Fibroblast of lung (primary cell): ENCODE measurements around the gene YIF1A.

Experiments used
- EZH2 ChIP-seq: IDR thresholded peaks from 2 replicates; pipeline ENCODE4 v1.5.1; 2012; ENCODE audit warnings: low read length, control low read depth, mild to moderate bottlenecking; ENCODE audit errors: missing control alignments
- TF ChIP-seq, protein P1 (sequence below), 2 donors: IDR thresholded peaks in 1 of 2; conservative IDR thresholded peaks in 1 of 2; 1 replicate in 1 of 2; 2 replicates in 1 of 2; pipeline ENCODE4 v1.5.1; 2011 to 2012; ENCODE audit warnings: low read length in 2 of 2, control low read depth in 1 of 2, inconsistent platforms in 1 of 2, low read depth in 1 of 2, mild to moderate bottlenecking in 1 of 2

DNA sequence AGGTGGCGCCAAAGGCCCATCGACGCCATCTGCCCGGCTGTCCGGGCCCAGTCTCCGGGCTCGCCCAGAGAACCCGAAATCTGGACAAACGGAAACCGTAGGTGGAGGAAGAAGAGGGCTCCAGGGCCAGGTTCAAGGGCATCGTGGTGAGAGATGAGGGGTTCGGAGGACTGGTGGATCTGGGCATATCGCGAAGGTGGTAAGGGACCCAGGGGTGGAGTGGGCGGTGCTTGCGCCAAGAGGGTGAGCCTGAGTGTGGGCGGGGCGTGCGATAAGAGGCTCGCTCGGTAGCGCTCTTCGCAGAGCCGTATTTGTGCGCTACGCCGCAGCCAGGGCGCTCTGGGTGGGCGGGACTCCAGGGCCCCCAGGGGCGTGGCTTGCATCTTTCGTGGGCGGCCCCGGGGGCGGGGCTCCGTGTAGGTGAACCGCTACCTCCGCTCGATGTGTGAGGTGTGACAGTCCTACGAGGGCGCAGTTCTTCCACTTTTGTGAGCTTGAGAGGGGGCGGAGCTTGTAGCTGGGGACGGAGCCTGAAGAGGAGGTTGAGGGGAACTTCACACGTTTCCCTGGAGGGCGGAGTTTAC is 23.1 kb upstream of the YIF1A start:
- TF ChIP-seq, protein P1, sequence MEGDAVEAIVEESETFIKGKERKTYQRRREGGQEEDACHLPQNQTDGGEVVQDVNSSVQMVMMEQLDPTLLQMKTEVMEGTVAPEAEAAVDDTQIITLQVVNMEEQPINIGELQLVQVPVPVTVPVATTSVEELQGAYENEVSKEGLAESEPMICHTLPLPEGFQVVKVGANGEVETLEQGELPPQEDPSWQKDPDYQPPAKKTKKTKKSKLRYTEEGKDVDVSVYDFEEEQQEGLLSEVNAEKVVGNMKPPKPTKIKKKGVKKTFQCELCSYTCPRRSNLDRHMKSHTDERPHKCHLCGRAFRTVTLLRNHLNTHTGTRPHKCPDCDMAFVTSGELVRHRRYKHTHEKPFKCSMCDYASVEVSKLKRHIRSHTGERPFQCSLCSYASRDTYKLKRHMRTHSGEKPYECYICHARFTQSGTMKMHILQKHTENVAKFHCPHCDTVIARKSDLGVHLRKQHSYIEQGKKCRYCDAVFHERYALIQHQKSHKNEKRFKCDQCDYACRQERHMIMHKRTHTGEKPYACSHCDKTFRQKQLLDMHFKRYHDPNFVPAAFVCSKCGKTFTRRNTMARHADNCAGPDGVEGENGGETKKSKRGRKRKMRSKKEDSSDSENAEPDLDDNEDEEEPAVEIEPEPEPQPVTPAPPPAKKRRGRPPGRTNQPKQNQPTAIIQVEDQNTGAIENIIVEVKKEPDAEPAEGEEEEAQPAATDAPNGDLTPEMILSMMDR (conservative IDR thresholded peaks at IDR 0.05 in 1 of 2, IDR thresholded peaks at IDR 0.05 in 1 of 2; ENCODE audit: low read depth in 1 of 2, low read length in 2 of 2) = peak; percentile 79 to 86
- TF ChIP-seq EZH2 = no peak
